Nephron (organoid): ENCODE measurements around the gene PPP2R2C.

Experiments
- H3K27ac Mint-ChIP-seq, 3 experiments: 2 replicates each; pipeline ENCODE4 v1.8.0; 2020; ENCODE audit warnings: mixed read lengths in 3 of 3, mild to moderate bottlenecking in 2 of 3, moderate library complexity in 1 of 3
- H3K27me3 Mint-ChIP-seq: 2 replicates; pipeline ENCODE4 v1.8.0; 2021; ENCODE audit warnings: low read depth, mild to moderate bottlenecking, moderate library complexity, mixed read lengths
- H3K36me3 Mint-ChIP-seq: 2 replicates; pipeline ENCODE4 v1.8.0; 2020; ENCODE audit warnings: low read depth, mixed read lengths
- H3K4me1 Mint-ChIP-seq: 2 replicates; pipeline ENCODE4 v1.8.0; 2020; ENCODE audit warnings: mixed read lengths
- H3K4me3 Mint-ChIP-seq, 3 experiments: 2 replicates each; pipeline ENCODE4 v1.8.0; 2020; ENCODE audit warnings: mild to moderate bottlenecking in 3 of 3, mixed read lengths in 3 of 3, moderate library complexity in 2 of 3
- H3K9me3 Mint-ChIP-seq: 2 replicates; pipeline ENCODE4 v1.8.0; 2020; ENCODE audit warnings: mixed read lengths
- TF ChIP-seq, protein P1 (sequence below), 3 experiments: fragments of 200-600 bp; sonication (generic); IDR thresholded peaks; one replicate each; pipeline ENCODE4 v1.5.0; 2021; ENCODE audit warnings: antibody characterized with exemption in 3 of 3; ENCODE audit not compliant: unreplicated experiment in 3 of 3

Gene PPP2R2C

DNA sequence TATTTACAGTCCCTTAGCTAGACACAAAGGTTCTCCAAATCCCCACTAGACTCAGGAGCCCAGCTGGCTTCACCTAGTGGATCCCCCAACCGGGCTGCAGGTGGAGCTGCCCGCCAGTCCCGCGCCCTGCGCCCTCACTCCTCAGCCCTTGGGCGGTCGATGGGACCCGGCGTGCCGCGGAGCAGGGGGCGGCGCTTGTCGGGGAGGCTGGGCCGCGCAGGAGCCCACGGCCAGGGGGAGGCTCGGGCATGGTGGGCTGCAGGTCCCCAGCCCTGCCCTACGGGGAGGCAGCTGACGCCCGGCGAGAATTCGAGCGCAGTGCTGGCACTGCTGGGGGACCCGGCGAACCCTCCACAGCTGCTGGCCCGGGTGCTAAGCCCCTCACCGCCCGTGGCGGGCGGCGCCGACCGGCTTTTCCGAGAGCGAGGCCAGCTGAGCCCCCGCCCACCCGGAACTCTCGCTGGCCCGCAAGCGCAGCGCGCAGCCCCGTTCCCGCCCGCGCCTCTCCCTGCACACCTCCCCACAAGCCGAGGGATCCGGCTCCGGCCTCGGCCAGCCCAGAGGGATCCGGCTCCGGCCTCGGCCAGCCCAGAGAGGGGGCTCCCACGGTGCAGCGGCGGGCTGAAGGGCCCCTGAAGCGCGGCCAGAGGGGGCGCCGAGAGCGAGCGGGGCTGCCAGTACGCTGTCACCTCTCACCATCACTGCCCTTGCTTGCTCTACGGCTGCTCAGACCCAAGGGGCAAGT, 163.3 kb downstream of the PPP2R2C start:
- TF ChIP-seq, protein P1, sequence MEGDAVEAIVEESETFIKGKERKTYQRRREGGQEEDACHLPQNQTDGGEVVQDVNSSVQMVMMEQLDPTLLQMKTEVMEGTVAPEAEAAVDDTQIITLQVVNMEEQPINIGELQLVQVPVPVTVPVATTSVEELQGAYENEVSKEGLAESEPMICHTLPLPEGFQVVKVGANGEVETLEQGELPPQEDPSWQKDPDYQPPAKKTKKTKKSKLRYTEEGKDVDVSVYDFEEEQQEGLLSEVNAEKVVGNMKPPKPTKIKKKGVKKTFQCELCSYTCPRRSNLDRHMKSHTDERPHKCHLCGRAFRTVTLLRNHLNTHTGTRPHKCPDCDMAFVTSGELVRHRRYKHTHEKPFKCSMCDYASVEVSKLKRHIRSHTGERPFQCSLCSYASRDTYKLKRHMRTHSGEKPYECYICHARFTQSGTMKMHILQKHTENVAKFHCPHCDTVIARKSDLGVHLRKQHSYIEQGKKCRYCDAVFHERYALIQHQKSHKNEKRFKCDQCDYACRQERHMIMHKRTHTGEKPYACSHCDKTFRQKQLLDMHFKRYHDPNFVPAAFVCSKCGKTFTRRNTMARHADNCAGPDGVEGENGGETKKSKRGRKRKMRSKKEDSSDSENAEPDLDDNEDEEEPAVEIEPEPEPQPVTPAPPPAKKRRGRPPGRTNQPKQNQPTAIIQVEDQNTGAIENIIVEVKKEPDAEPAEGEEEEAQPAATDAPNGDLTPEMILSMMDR (IDR thresholded peaks at IDR 0.05; ENCODE audit: unreplicated experiment in 3 of 3): no peak
- peaks cover 52% of the 10 kb centered on the region for H3K27me3 Mint-ChIP-seq
- H3K4me3 Mint-ChIP-seq: peak overlapping the region; percentile 76 to 81 (median 78)
- H3K9me3 Mint-ChIP-seq: no peaks in the 10 kb centered on the region
- H3K27ac Mint-ChIP-seq: no peak overlapping the region
- no peaks in the 10 kb centered on the region for H3K4me1 Mint-ChIP-seq
- peaks cover 3% of the 10 kb centered on the region for H3K36me3 Mint-ChIP-seq

DNA sequence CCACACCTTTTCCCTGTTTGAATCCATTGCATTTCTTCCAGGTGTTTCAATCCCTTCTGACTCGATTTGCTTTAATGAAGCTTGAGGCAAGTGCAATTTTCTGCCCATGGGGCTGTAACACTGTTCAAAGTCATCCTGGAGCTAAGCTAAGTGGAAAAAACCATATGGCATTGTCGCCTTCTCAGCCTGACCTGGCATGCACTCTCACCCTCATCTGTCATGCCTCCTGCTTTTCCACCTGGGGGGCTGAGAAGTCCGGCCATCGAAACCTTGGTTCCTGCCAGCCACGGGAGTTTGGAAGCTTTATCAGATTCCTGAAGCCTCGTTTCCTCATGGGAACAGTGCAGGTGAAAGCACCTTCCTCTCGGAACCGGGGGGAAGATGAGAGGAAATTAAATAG, 164.5 kb downstream of the PPP2R2C start:
- H3K36me3 Mint-ChIP-seq: peaks cover 4% of the 10 kb centered on the region
- H3K4me1 Mint-ChIP-seq: no peaks in the 10 kb centered on the region
- H3K27me3 Mint-ChIP-seq: peaks cover 43% of the 10 kb centered on the region
- no peaks in the 10 kb centered on the region for H3K9me3 Mint-ChIP-seq
- no peak overlapping the region for H3K4me3 Mint-ChIP-seq
- H3K27ac Mint-ChIP-seq: no peak overlapping the region
- TF ChIP-seq, protein P1 (IDR thresholded peaks at IDR 0.05; ENCODE audit: unreplicated experiment in 3 of 3): no peak

DNA sequence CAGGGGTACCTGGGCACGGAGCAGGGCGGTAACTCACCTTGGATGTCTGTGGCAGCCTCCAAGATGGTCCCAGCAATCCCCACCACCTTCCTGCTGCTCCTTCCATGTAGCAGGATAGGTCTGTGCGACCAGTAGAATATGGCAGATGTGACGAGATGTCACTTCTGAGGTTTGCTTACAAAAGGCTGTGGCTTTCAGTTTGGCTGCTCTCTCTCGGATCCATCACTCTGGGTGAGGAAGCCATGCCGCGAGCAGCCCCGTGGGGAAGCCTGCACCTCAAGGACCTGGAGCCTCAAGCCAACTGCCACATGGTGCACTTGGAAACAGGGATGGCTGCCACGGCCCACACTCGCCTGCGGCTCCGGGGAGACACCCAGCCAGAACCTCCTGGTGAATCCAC, 165.2 kb downstream of the PPP2R2C start:
- Mint-ChIP-seq H3K36me3 (peaks cover 11% of the 10 kb centered on the region), H3K27ac (no peak overlapping the region), H3K4me1 (no peaks in the 10 kb centered on the region), H3K4me3 (no peak overlapping the region), H3K9me3 (no peaks in the 10 kb centered on the region), H3K27me3 (peaks cover 38% of the 10 kb centered on the region)
- TF ChIP-seq, protein P1 (IDR thresholded peaks at IDR 0.05; ENCODE audit: unreplicated experiment in 3 of 3): no peak

DNA sequence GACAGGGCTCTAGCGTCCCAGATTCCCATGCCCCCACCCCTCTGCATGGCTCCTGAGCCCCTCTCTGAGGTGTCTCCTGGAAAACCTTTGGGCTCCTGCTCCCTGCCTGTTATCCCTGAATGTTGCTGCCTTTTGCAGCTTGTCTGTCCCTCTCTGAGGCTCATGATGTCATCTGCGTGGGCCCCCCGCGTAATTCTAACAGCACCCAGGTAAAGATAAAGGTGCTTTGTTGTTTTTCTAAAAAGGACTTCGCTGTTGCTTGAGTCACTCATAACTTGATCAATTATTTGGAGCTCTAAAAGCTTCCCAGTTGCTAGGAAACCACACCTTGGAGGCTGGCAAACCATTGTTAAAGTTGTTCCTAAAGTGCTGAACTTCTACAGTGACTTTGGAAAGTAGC, 166.1 kb downstream of the PPP2R2C start:
- TF ChIP-seq, protein P1 (IDR thresholded peaks at IDR 0.05; ENCODE audit: unreplicated experiment in 3 of 3): no peak
- H3K27ac Mint-ChIP-seq: no peak overlapping the region
- H3K4me1 Mint-ChIP-seq: no peaks in the 10 kb centered on the region
- no peak overlapping the region for H3K4me3 Mint-ChIP-seq
- peaks cover 15% of the 10 kb centered on the region for H3K36me3 Mint-ChIP-seq
- H3K27me3 Mint-ChIP-seq: peaks cover 32% of the 10 kb centered on the region
- no peaks in the 10 kb centered on the region for H3K9me3 Mint-ChIP-seq

DNA sequence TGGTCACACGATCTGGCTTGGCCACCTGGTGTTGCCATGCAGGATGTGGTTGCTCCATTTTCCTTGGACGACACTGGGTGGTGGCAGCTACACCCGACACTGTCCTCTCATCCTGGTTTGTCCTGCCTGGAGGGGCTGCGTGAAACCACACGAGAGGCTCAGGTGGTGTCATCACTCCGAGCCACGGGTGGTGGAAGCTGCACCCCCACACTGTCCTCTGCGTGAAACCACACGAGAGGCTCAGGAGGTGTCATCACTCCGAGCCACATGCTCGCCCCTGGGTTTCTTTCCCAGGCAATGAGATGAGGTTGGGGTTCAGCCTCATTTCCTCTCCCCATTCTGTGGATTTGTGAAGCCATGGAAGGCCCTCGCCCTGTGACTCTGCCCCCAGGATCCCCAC, 168.5 kb downstream of the PPP2R2C start:
- H3K36me3 Mint-ChIP-seq: peaks cover 24% of the 10 kb centered on the region
- peaks cover 13% of the 10 kb centered on the region for H3K27me3 Mint-ChIP-seq
- TF ChIP-seq, protein P1 (IDR thresholded peaks at IDR 0.05; ENCODE audit: unreplicated experiment in 3 of 3): no peak
- no peaks in the 10 kb centered on the region for H3K4me1 Mint-ChIP-seq
- H3K27ac Mint-ChIP-seq: no peak overlapping the region
- no peak overlapping the region for H3K4me3 Mint-ChIP-seq
- no peaks in the 10 kb centered on the region for H3K9me3 Mint-ChIP-seq

DNA sequence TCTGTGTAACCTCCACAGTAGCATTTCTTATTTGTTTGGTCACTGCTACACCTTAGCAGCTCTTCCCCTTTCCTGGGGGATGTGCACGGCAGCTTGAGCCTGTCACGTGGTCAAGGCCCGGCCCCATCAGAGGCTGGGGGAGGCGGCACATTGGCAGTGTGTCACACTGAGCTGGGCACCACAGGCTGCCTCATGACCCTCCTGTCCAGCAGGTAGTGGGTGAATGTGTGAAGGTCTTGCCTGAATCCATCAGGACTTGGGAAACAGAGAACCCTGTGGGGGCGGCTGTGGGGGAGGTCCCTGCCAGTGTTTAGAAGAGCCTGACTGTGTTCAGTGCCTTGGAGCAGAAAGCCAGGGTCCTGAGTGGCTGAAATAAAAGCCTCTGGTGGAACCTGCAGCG, 169.5 kb downstream of the PPP2R2C start:
- no peak overlapping the region for H3K27ac Mint-ChIP-seq
- no peaks in the 10 kb centered on the region for H3K9me3 Mint-ChIP-seq
- H3K27me3 Mint-ChIP-seq: peaks cover 6% of the 10 kb centered on the region
- no peaks in the 10 kb centered on the region for H3K4me1 Mint-ChIP-seq
- TF ChIP-seq, protein P1 (IDR thresholded peaks at IDR 0.05; ENCODE audit: unreplicated experiment in 3 of 3): no peak
- H3K4me3 Mint-ChIP-seq: no peak overlapping the region
- peaks cover 28% of the 10 kb centered on the region for H3K36me3 Mint-ChIP-seq
